IPS-15b (cell line): ENCODE data around the gene VWA7.

Experiments
- H3K27me3 ChIP-seq: one replicate; pipeline ENCODE4 v1.6.1; 2013; ENCODE audit warnings: low read length; ENCODE audit not compliant: control insufficient read depth, insufficient read depth
- H3K36me3 ChIP-seq: one replicate; pipeline ENCODE4 v1.6.1; 2013; ENCODE audit warnings: low read length; ENCODE audit not compliant: control insufficient read depth, insufficient read depth
- H3K4me1 ChIP-seq: one replicate; pipeline ENCODE4 v1.6.1; 2013; ENCODE audit warnings: mild to moderate bottlenecking, low read length; ENCODE audit not compliant: control insufficient read depth, insufficient read depth
- H3K4me3 ChIP-seq: one replicate; pipeline ENCODE4 v1.5.1; 2013; ENCODE audit warnings: low read depth, low read length
- H3K9ac ChIP-seq: one replicate; pipeline ENCODE4 v1.6.1; 2013; ENCODE audit warnings: low read depth, mild to moderate bottlenecking, low read length
- H3K9me3 ChIP-seq: one replicate; pipeline ENCODE4 v1.6.1; 2013; ENCODE audit warnings: mild to moderate bottlenecking, low read length; ENCODE audit not compliant: control insufficient read depth, insufficient read depth

Gene VWA7

DNA sequence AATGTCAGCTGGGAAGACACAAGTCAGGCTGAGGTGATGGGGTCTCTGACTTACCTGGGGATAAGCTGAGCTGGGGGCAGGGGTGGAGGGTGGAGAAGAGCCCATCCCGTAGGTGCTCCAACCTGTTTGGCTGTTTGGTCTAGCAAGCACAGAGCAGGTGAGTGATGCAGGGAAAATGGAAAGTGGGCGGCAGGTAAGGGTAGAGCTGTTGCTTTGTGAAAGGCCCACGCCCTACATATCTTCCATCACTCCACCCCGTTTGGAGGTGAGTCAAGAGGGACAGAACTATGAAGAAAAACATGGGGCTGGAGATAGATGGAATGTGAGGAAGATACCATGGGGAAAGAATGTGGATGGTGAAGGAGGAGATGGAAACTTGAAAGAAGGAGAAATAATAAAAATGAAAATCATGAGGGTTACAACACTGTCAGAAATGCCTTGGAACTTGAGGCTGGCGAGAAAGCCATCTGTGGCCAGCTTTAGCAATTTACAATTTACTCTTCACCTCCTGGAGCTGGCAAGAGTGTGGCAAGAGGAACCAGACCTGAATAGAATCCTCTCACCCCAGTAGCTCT is 56.8 kb downstream of the VWA7 start:
- Histone ChIP-seq H3K9ac (no peak overlapping the region), H3K4me3 (no peak overlapping the region), H3K27me3 (no peaks in the 10 kb centered on the region), H3K36me3 (no peaks in the 10 kb centered on the region), H3K4me1 (peaks cover 9% of the 10 kb centered on the region), H3K9me3 (no peaks in the 10 kb centered on the region)

DNA sequence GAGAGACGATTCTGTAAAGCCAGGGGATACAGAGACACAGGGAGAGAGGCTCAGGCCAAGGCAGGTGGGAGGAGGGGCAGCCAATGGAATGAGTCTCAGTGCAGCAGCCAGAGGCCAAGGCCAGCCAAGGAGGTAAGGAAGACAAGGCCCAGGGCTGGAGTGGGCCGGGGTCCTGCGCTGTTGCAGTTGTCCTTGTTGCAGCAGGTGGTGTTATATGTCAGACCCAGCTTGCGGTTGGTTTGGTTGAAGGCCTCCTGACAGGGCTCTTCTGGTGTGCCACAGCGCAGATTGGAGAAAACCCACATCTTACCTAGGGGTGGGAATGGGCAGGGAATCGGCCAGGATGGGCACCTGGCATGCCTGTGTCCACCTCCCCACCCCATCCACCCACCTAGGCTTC is 58.1 kb downstream of the VWA7 start:
- H3K27me3 ChIP-seq, result no peaks in the 10 kb centered on the region
- peaks cover 18% of the 10 kb centered on the region for H3K4me1 ChIP-seq
- H3K4me3 ChIP-seq, result no peak overlapping the region
- no peaks in the 10 kb centered on the region for H3K9me3 ChIP-seq
- H3K9ac ChIP-seq, result no peak overlapping the region
- H3K36me3 ChIP-seq, result no peaks in the 10 kb centered on the region

DNA sequence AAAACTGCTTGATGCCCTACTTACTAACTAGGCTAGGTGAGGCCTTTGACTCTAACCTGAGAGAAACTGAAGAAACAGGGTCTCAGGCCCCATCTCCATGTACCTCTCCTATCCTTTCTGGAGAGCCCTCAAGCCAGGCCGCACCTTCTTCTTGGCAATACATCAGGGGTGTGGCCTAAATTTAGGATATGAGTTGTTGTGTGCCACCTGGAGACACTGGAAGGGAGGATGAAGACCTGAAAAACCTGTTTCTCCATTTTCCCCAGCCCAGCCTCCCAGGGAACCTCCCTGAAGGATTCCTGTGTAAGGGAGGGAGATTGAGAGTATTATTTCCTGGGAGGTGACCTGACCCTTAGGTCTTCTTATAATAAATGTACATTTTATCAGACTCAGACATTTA is 58.9 kb downstream of the VWA7 start:
- H3K27me3 ChIP-seq, result no peaks in the 10 kb centered on the region
- H3K4me3 ChIP-seq, result no peak overlapping the region
- H3K4me1 ChIP-seq, result peaks cover 21% of the 10 kb centered on the region
- no peaks in the 10 kb centered on the region for H3K36me3 ChIP-seq
- H3K9me3 ChIP-seq, result no peaks in the 10 kb centered on the region
- no peak overlapping the region for H3K9ac ChIP-seq

GRCh38 chr6:31717499-31718222 is 59.5 kb downstream of the VWA7 start:
- H3K9me3 ChIP-seq, result no peaks in the 10 kb centered on the region
- H3K9ac ChIP-seq, result no peak overlapping the region
- peaks cover 21% of the 10 kb centered on the region for H3K4me1 ChIP-seq
- H3K36me3 ChIP-seq, result no peaks in the 10 kb centered on the region
- H3K27me3 ChIP-seq, result no peaks in the 10 kb centered on the region
- no peak overlapping the region for H3K4me3 ChIP-seq
